GM18858 (cell line): ENCODE data around the gene CPNE7.

Experiments
- ATAC-seq: cut with Tn5 transposase; IDR thresholded peaks from one replicate; pipeline ENCODE4 v1.9.1; 2021; ENCODE audit not compliant: unreplicated experiment

The CPNE7 gene

GRCh38 chr16:89602273-89602951 is 26.9 kb downstream of the CPNE7 start:
- no peak for ATAC-seq

GRCh38 chr16:89602952-89603590 is 27.5 kb downstream of the CPNE7 start:
- no peak for ATAC-seq

GRCh38 chr16:89604764-89605163 is 29.2 kb downstream of the CPNE7 start:
- no peak for ATAC-seq

- no peak for ATAC-seq
These were observed 29.8 kb downstream of the CPNE7 start for GRCh38 chr16:89605186-89605970.

GRCh38 chr16:89606006-89606405 is 30.4 kb downstream of the CPNE7 start:
- ATAC-seq: no peak

- ATAC-seq: no peak
These were observed 31.9 kb downstream of the CPNE7 start for GRCh38 chr16:89607453-89607852.

- ATAC-seq: no peak
These were observed 32.6 kb downstream of the CPNE7 start for GRCh38 chr16:89607937-89608740.

GRCh38 chr16:89610108-89610453 is 34.5 kb downstream of the CPNE7 start:
- ATAC-seq: no peak

GRCh38 chr16:89612415-89613166 is 37.0 kb downstream of the CPNE7 start:
- ATAC-seq: no peak

GRCh38 chr16:89613231-89613953 is 37.8 kb downstream of the CPNE7 start, which contains the start of gene DPEP1:
TSS of gene DPEP1 (plus strand) at chr16:89613642. CDS start at chr16:89630411, 16,769 bp downstream.
- no peak for ATAC-seq

- no peak for ATAC-seq
These were observed 38.4 kb downstream of the CPNE7 start for GRCh38 chr16:89613954-89614459.

- no peak for ATAC-seq
These were observed 39.6 kb downstream of the CPNE7 start for GRCh38 chr16:89615176-89615575.

- no peak for ATAC-seq
These were observed 40.1 kb downstream of the CPNE7 start for GRCh38 chr16:89615596-89616090.

- no peak for ATAC-seq
These were observed 41.1 kb downstream of the CPNE7 start for GRCh38 chr16:89616623-89617022.

- ATAC-seq: no peak
These were observed 41.5 kb downstream of the CPNE7 start for GRCh38 chr16:89617036-89617435.

- no peak for ATAC-seq
These were observed 42.8 kb downstream of the CPNE7 start for GRCh38 chr16:89618109-89618998.

GRCh38 chr16:89619840-89620239 is 44.3 kb downstream of the CPNE7 start:
- ATAC-seq: no peak

GRCh38 chr16:89620406-89620841 is 44.9 kb downstream of the CPNE7 start:
- no peak for ATAC-seq
